SK-N-SH treated with all-trans-retinoic acid at 6 μM for 48 hours (cell line): Measurements from ENCODE around the gene DKK2.

Experiments used
- BACH2 ChIP-seq: fragments of 250-450 bp; sonication (Bioruptor Pico); IDR thresholded peaks from 2 replicates; pipeline ENCODE4 v1.9.0; 2021; ENCODE audit warnings: mild to moderate bottlenecking, borderline replicate concordance
- GLIS3 ChIP-seq: fragments of 250-450 bp; sonication (Bioruptor Pico); IDR thresholded peaks from 2 replicates; pipeline ENCODE4 v1.5.0; 2020; ENCODE audit warnings: mild to moderate bottlenecking, moderate library complexity
- PATZ1 ChIP-seq: fragments of 250-450 bp; sonication (Bioruptor Pico); IDR thresholded peaks from 2 replicates; pipeline ENCODE4 v1.8.0; 2020; ENCODE audit warnings: mild to moderate bottlenecking, moderate library complexity, borderline replicate concordance
- RARB ChIP-seq: fragments of 250-450 bp; sonication (Bioruptor Pico); IDR thresholded peaks from 2 replicates; pipeline ENCODE4 v1.8.0; 2021; ENCODE audit warnings: mild to moderate bottlenecking, moderate library complexity
- TSHZ2 ChIP-seq: fragments of 250-450 bp; sonication (Bioruptor Pico); IDR thresholded peaks from 2 replicates; pipeline ENCODE4 v1.5.0; 2020; ENCODE audit warnings: mild to moderate bottlenecking, moderate library complexity
- ZFP3 ChIP-seq: fragments of 250-450 bp; sonication (Bioruptor Pico); IDR thresholded peaks from 2 replicates; pipeline ENCODE4 v1.5.0; 2020; ENCODE audit warnings: mild to moderate bottlenecking, moderate library complexity
- ZFP30 ChIP-seq: fragments of 450-650 bp; formaldehyde crosslinking; IDR thresholded peaks from 2 replicates; pipeline ENCODE4 v1.5.0; 2022; ENCODE audit warnings: mild to moderate bottlenecking, moderate library complexity
- ZNF8 ChIP-seq: fragments of 450-650 bp; formaldehyde crosslinking; IDR thresholded peaks from 2 replicates; pipeline ENCODE4 v1.5.0; 2020; ENCODE audit warnings: mild to moderate bottlenecking, moderate library complexity

- TF ChIP-seq ZFP30 (CRISPR knock-in tag) = no peak
- TF ChIP-seq PATZ1 (CRISPR knock-in tag) = no peak
- TF ChIP-seq BACH2 (CRISPR knock-in tag) = no peak
- no peak for TF ChIP-seq ZFP3
- TF ChIP-seq ZNF8 (CRISPR knock-in tag) = no peak
- no peak for TF ChIP-seq TSHZ2 (CRISPR knock-in tag)
- no peak for TF ChIP-seq RARB (CRISPR knock-in tag)
- no peak for TF ChIP-seq GLIS3 (CRISPR knock-in tag)
Observed at GRCh38 chr4:106929248-106929647, 106.9 kb downstream of the DKK2 start.
